HG03457 (cell line): ENCODE results near the gene INSC.

Source experiments
- ATAC-seq: cut with Tn5 transposase; IDR thresholded peaks from one replicate; pipeline ENCODE4 v1.9.1; 2021; ENCODE audit warnings: moderate number of reproducible peaks; ENCODE audit not compliant: unreplicated experiment

Gene INSC

GRCh38 chr11:15268598-15268997 is 153.9 kb downstream of the INSC start:
- ATAC-seq, result no peak

GRCh38 chr11:15275141-15275540 is 160.4 kb downstream of the INSC start:
- ATAC-seq, result no peak

- no peak for ATAC-seq
Observed at GRCh38 chr11:15276621-15277020, 161.9 kb downstream of the INSC start.

- ATAC-seq, result no peak
Observed at GRCh38 chr11:15278128-15278527, 163.4 kb downstream of the INSC start.

- no peak for ATAC-seq
Observed at GRCh38 chr11:15280393-15280792, 165.7 kb downstream of the INSC start.

- no peak for ATAC-seq
Observed at GRCh38 chr11:15282754-15283153, 168.0 kb downstream of the INSC start.

GRCh38 chr11:15286465-15286864 is 171.7 kb downstream of the INSC start:
- ATAC-seq, result no peak

GRCh38 chr11:15288863-15289262 is 174.1 kb downstream of the INSC start:
- ATAC-seq, result no peak

GRCh38 chr11:15289723-15290122 is 175.0 kb downstream of the INSC start:
- no peak for ATAC-seq

GRCh38 chr11:15291885-15292284 is 177.2 kb downstream of the INSC start:
- no peak for ATAC-seq

- no peak for ATAC-seq
Observed at GRCh38 chr11:15293975-15294620, 179.4 kb downstream of the INSC start.

- no peak for ATAC-seq
Observed at GRCh38 chr11:15295695-15296094, 181.0 kb downstream of the INSC start.
